GM12874 (cell line): Measurements from ENCODE around the gene DNAJC8.

ENCODE experiments used
- CTCF ChIP-seq: IDR thresholded peaks from 2 replicates; pipeline ENCODE4 v1.5.1; 2011; ENCODE audit warnings: low read depth, mild to moderate bottlenecking, control low read depth, low read length, moderate library complexity; ENCODE audit not compliant: insufficient read depth

The DNAJC8 gene

GRCh38 chr1:28185071-28185470, 47.8 kb downstream of the DNAJC8 start:
- TF ChIP-seq CTCF, result no peak

GRCh38 chr1:28180306-28181305, 52.2 kb downstream of the DNAJC8 start:
- no peak for TF ChIP-seq CTCF

GRCh38 chr1:28178690-28179485, 53.9 kb downstream of the DNAJC8 start:
- no peak for TF ChIP-seq CTCF

GRCh38 chr1:28176492-28177470, 56.0 kb downstream of the DNAJC8 start, which contains the start of gene PTAFR:
TSS of gene PTAFR (minus strand) at chr1:28176690. CDS start at chr1:28151021, 25,669 bp downstream.
- no peak for TF ChIP-seq CTCF

GRCh38 chr1:28175955-28176485, 56.8 kb downstream of the DNAJC8 start:
- TF ChIP-seq CTCF, result no peak

GRCh38 chr1:28173980-28174297, 58.9 kb downstream of the DNAJC8 start:
- no peak for TF ChIP-seq CTCF
